Fibroblast of lung (primary cell): ENCODE measurements around the gene MEN1. TPM values are rescaled to one million over a fixed set of nuclear protein-coding genes. Genes with fewer than 3 reads are reported as not detected.
A peak's percentile ranks its signal among the peaks of the same experiment; 100 is the strongest.

ENCODE experiments used
- DNase-seq, 2 donors: peaks; one replicate each; pipeline versions ENCODE4 v3.0.0 to v3.0.0-alpha.2; 2010; ENCODE audit warnings: low read depth in 2 of 2
- H2AFZ ChIP-seq: 2 replicates; pipeline ENCODE4 v1.5.1; 2012; ENCODE audit warnings: low read length, control low read depth, inconsistent platforms
- H3K27ac ChIP-seq: 2 replicates; pipeline ENCODE4 v1.5.1; 2011; ENCODE audit warnings: low read length, control low read depth; ENCODE audit not compliant: insufficient read depth
- H3K27me3 ChIP-seq: 2 replicates; pipeline ENCODE4 v1.5.1; 2011; ENCODE audit warnings: mild to moderate bottlenecking, low read length; ENCODE audit not compliant: control insufficient read depth, insufficient read depth
- H3K36me3 ChIP-seq: 2 replicates; pipeline ENCODE4 v1.5.1; 2011; ENCODE audit warnings: low read length; ENCODE audit not compliant: control insufficient read depth, insufficient read depth
- H3K4me1 ChIP-seq: 2 replicates; pipeline ENCODE4 v1.5.1; 2011; ENCODE audit warnings: low read length; ENCODE audit not compliant: control insufficient read depth, insufficient read depth; ENCODE audit errors: extremely low read depth
- H3K4me2 ChIP-seq: 2 replicates; pipeline ENCODE4 v1.5.1; 2011; ENCODE audit warnings: low read length, control low read depth; ENCODE audit not compliant: insufficient read depth; ENCODE audit errors: extremely low read depth
- H3K4me3 ChIP-seq, 4 experiments: fragments of 200-600 bp in 1 of 4; sonication (generic) in 1 of 4; replicated peaks in 1 of 4; 2 replicates each; pipeline ENCODE4 v1.5.1; 2011 to 2016; ENCODE audit warnings: low read length in 4 of 4, low read depth in 3 of 4, mild to moderate bottlenecking in 3 of 4, control low read depth in 2 of 4, inconsistent platforms in 1 of 4, mixed read lengths in 1 of 4; ENCODE audit not compliant: insufficient read depth in 1 of 4; ENCODE audit errors: control extremely low read depth in 1 of 4
- H3K79me2 ChIP-seq: 2 replicates; pipeline ENCODE4 v1.5.1; 2012; ENCODE audit warnings: mild to moderate bottlenecking, low read length, inconsistent platforms; ENCODE audit not compliant: control insufficient read depth, insufficient read depth
- H3K9ac ChIP-seq: 2 replicates; pipeline ENCODE4 v1.5.1; 2011; ENCODE audit warnings: mild to moderate bottlenecking, low read length, control low read depth; ENCODE audit not compliant: insufficient read depth
- H3K9me3 ChIP-seq: 2 replicates; pipeline ENCODE4 v1.5.1; 2012; ENCODE audit warnings: low read depth, low read length; ENCODE audit not compliant: control insufficient read depth, insufficient read depth
- H4K20me1 ChIP-seq: 2 replicates; pipeline ENCODE4 v1.5.1; 2011; ENCODE audit warnings: low read length; ENCODE audit not compliant: control insufficient read depth, insufficient read depth; ENCODE audit errors: extremely low read depth
- EZH2 ChIP-seq: IDR thresholded peaks from 2 replicates; pipeline ENCODE4 v1.5.1; 2012; ENCODE audit warnings: low read length, control low read depth, mild to moderate bottlenecking; ENCODE audit errors: missing control alignments
- polyA plus RNA-seq, 2 donors: library from polyadenylated mRNA; depleted of rRNA in 1 of 2; stranded (reverse) in 1 of 2; unstranded in 1 of 2; fragments of >200 nt; gene quantifications; 2 replicates each; pipeline ENCODE4 v1.2.1, GENCODE V29; 2011 to 2012; ENCODE audit warnings: missing spikeins in 1 of 2
- total RNA-seq: library from RNA; depleted of rRNA; stranded (reverse); fragments of >200 nt; gene quantifications from 2 replicates; pipeline ENCODE4 v1.2.1, GENCODE V29; 2014
- TF ChIP-seq, protein P1 (sequence below), 2 donors: IDR thresholded peaks in 1 of 2; conservative IDR thresholded peaks in 1 of 2; 1 replicate in 1 of 2; 2 replicates in 1 of 2; pipeline ENCODE4 v1.5.1; 2011 to 2012; ENCODE audit warnings: low read length in 2 of 2, control low read depth in 1 of 2, inconsistent platforms in 1 of 2, low read depth in 1 of 2, mild to moderate bottlenecking in 1 of 2

The MEN1 gene
- total and polyA plus RNA-seq, 2 donors (not counting 1 experiment from before 2014, with no cell fraction given) = 8.9 to 13.7 TPM

DNA sequence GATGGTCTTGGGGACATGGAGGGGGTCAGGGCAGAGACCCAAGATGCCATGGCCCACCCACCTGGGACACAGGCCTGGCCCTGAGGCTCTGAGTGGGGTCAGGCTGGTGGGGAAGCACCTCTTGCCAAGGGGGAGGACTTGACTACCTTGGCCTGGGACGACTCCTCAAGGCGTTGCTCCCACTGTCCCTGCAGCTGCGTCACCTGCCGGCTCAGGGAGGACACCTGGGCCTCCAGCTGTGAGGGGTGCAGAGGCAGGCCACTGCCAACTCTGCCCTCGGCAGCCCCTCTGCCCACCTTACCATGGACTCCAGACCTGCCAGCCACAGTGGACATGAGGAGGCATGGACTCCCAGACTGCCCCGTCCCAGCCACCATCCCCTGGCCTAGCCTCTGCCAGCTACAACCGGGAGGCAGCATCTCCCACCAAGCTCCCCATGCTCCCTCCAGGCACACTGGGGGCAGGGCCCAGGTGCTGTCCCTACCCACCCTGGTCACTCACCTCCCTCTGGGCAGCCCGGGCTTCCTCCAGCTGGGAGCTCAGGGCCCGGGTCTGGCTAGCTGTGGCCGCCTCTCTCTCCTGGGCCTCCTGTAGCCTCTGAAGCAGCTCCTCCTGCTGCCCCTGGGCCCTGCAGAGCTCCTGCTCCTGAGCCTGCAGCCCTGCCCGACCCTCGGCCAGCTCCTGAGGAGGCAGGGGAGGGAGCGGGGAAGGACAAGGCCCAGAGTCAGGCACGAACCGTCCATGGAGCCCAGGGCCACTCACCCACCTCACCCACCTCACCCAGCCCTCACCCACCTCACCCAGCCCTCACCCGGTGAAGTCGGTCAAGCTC, 25.5 kb upstream of the MEN1 start:
- no peak overlapping the region for H3K4me2 ChIP-seq
- no peaks in the 10 kb centered on the region for H3K36me3 ChIP-seq
- no peak for DNase-seq
- no peaks in the 10 kb centered on the region for H4K20me1 ChIP-seq
- H3K27ac ChIP-seq = no peak overlapping the region
- no peak overlapping the region for H2AFZ ChIP-seq
- H3K27me3 ChIP-seq = no peaks in the 10 kb centered on the region
- H3K79me2 ChIP-seq = no peaks in the 10 kb centered on the region
- H3K4me1 ChIP-seq = no peaks in the 10 kb centered on the region
- H3K9ac ChIP-seq = no peak overlapping the region
- no peak for TF ChIP-seq EZH2
- H3K4me3 ChIP-seq = no peak overlapping the region
- no peaks in the 10 kb centered on the region for H3K9me3 ChIP-seq

DNA sequence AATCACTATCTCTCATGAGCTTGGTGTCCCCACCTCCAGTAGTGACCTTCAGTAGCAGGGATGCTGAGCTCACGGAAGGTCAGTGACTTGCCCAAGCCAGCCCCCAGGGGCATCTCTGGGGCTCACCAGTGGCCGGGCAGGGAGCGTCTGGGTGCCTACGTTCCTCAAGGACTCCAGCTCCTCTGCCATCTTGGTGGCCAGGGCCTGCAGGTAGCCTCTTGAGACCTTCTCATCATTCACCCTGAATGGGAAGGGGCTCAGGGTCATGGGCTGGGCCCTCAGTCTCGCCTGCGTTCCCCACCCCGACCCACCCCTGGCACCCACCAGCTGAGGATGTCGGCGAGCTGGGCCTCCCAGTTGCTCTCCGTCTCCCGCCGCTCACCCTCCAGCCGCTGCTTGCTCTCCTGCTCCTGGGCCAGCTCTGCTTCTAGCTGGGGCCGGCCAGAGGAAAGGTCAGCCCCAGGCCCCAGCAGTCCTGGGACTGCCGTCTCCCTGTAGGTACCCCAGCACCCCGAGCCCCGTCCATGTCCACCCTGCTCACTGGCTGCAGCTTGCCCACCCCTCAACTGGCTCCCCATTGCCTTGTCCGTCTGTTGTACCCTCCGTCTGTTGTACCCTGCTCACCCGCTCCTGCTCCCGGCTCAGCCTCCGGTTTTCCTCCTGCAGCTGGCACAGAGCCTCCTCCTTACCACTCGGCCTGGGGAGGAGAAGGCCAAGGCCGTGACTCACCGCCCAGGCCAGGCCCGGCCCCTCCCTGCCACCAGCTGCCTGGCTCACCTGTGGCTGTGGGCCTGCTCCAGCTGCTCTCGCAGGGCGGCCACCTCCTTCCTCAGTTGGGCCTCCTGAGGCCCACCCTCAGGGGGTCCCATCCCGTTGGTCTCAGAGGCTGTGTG, 24.6 kb upstream of the MEN1 start:
- H3K27ac ChIP-seq = no peak overlapping the region
- H3K9ac ChIP-seq = no peak overlapping the region
- H2AFZ ChIP-seq = no peak overlapping the region
- no peaks in the 10 kb centered on the region for H3K36me3 ChIP-seq
- TF ChIP-seq, protein P1, sequence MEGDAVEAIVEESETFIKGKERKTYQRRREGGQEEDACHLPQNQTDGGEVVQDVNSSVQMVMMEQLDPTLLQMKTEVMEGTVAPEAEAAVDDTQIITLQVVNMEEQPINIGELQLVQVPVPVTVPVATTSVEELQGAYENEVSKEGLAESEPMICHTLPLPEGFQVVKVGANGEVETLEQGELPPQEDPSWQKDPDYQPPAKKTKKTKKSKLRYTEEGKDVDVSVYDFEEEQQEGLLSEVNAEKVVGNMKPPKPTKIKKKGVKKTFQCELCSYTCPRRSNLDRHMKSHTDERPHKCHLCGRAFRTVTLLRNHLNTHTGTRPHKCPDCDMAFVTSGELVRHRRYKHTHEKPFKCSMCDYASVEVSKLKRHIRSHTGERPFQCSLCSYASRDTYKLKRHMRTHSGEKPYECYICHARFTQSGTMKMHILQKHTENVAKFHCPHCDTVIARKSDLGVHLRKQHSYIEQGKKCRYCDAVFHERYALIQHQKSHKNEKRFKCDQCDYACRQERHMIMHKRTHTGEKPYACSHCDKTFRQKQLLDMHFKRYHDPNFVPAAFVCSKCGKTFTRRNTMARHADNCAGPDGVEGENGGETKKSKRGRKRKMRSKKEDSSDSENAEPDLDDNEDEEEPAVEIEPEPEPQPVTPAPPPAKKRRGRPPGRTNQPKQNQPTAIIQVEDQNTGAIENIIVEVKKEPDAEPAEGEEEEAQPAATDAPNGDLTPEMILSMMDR (conservative IDR thresholded peaks at IDR 0.05 in 1 of 2, IDR thresholded peaks at IDR 0.05 in 1 of 2; ENCODE audit: low read depth in 1 of 2, low read length in 2 of 2) = no peak
- TF ChIP-seq EZH2 = no peak
- no peak overlapping the region for H3K4me2 ChIP-seq
- no peaks in the 10 kb centered on the region for H3K79me2 ChIP-seq
- H4K20me1 ChIP-seq = no peaks in the 10 kb centered on the region
- no peaks in the 10 kb centered on the region for H3K27me3 ChIP-seq
- H3K9me3 ChIP-seq = no peaks in the 10 kb centered on the region
- H3K4me1 ChIP-seq = no peaks in the 10 kb centered on the region
- DNase-seq = peak in 1 of 2 donors; percentile 65
- no peak overlapping the region for H3K4me3 ChIP-seq

DNA sequence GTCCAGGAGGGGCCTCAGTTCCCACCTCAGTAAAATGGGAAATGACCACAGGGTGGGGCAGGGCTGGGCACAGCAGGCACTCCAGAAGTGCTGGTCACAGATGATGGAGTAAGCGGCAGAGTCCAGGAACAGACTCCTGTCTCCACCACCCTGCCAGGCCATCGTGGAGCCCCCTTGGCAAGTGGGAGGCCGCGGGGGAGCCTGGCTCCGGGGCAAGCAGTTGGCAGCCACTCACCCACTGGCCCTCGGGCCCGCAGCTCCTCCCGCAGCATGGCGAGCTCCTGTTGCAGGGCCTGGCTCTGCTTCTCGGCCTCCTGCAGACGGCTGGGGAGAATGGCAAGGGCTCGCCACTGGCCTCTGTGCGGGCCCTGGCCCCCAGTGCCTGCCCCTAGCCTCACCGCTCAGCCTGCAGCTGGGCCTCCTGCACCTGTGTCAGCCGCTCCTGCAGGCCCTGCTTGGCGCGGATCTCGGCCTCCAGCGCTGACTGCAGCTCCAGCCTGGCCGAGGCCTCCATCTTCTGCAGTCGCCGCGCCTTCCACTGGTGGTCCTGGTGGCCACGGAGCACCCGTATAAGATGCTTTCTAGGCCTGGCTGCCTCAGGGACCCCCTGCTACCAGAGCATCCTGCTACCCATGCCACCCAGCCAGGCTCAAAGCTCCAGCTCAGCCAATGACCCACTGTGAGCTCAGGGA, 23.8 kb upstream of the MEN1 start:
- H3K36me3 ChIP-seq = no peaks in the 10 kb centered on the region
- H3K27ac ChIP-seq = no peak overlapping the region
- H3K4me3 ChIP-seq = no peak overlapping the region
- no peaks in the 10 kb centered on the region for H3K9me3 ChIP-seq
- H3K4me1 ChIP-seq = no peaks in the 10 kb centered on the region
- no peak overlapping the region for H3K9ac ChIP-seq
- H2AFZ ChIP-seq = no peak overlapping the region
- H4K20me1 ChIP-seq = no peaks in the 10 kb centered on the region
- no peak overlapping the region for H3K4me2 ChIP-seq
- no peaks in the 10 kb centered on the region for H3K79me2 ChIP-seq
- H3K27me3 ChIP-seq = no peaks in the 10 kb centered on the region
- DNase-seq = no peak
- TF ChIP-seq EZH2 = no peak
- TF ChIP-seq, protein P1 (conservative IDR thresholded peaks at IDR 0.05 in 1 of 2, IDR thresholded peaks at IDR 0.05 in 1 of 2; ENCODE audit: low read depth in 1 of 2, low read length in 2 of 2) = no peak
